ENCODE measurements around the gene ERCC6L2.
A peak's percentile ranks its signal among the peaks of the same experiment; 100 is the strongest.

The ERCC6L2 gene, protein sequence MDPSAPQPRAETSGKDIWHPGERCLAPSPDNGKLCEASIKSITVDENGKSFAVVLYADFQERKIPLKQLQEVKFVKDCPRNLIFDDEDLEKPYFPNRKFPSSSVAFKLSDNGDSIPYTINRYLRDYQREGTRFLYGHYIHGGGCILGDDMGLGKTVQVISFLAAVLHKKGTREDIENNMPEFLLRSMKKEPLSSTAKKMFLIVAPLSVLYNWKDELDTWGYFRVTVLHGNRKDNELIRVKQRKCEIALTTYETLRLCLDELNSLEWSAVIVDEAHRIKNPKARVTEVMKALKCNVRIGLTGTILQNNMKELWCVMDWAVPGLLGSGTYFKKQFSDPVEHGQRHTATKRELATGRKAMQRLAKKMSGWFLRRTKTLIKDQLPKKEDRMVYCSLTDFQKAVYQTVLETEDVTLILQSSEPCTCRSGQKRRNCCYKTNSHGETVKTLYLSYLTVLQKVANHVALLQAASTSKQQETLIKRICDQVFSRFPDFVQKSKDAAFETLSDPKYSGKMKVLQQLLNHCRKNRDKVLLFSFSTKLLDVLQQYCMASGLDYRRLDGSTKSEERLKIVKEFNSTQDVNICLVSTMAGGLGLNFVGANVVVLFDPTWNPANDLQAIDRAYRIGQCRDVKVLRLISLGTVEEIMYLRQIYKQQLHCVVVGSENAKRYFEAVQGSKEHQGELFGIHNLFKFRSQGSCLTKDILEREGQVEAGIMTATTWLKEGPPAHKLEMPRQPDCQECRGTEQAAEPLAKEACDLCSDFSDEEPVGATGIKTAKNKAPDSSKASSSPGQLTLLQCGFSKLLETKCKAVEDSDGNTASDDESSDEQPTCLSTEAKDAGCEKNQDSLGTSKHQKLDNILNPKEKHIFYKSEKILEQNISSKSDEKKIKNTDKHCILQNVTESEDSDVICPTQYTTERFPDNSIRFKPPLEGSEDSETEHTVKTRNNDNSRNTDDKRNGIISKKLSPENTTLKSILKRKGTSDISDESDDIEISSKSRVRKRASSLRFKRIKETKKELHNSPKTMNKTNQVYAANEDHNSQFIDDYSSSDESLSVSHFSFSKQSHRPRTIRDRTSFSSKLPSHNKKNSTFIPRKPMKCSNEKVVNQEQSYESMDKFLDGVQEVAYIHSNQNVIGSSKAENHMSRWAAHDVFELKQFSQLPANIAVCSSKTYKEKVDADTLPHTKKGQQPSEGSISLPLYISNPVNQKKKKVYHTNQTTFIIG (N-terminal part only)

DNA sequence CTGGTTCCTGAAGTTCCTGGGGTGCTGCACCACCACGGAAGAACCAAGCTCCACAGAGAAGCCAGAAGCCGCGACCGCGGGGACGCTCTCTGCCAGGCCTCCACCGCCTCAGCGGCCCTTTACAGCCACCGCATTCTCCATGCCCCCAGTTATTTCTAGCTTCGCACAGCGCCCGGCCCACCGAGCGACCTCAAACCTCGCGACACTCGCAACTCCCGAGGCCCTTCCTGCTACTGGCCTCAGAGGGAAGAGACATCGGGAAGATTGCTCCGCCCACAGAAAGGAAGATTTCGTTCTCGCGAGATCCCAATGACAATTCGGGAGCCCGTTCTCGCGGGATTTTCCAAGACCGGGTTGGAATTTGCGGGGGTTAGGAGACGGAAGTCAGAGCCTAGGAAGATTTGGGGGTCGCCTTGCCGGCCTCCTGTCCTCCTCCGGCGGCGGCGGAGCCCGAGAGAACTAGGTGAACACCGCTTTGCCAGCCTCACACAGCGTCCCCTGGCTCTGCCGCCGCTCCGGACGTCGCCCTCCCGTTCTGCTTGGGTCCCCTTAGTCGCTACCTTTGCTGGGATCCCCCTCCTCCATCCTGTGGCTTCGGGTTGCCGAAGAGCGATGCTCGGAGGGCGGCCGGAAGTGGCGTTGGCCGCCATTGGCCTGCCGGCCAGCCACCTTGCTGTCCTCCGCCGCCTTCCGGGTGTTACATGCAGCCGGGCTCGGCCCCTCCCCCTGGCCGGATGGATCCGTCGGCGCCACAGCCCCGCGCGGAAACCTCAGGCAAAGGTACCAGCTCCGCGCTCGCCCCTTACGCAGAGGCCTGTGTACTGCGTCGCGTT is at the start of gene ERCC6L2:
ERCC6L2 (plus strand) TSS at position 387 of the 833 bp plus-strand sequence; CDS start at position 735, 348 bp downstream.
- DNase-seq: peak; percentile 72 to 89 (median 85)

- no peak for DNase-seq
Observed at GRCh38 chr9:95826183-95826838, 49.2 kb upstream of the ERCC6L2 start.

GRCh38 chr9:95830768-95831167 is 44.7 kb upstream of the ERCC6L2 start:
- no peak for DNase-seq

DNA sequence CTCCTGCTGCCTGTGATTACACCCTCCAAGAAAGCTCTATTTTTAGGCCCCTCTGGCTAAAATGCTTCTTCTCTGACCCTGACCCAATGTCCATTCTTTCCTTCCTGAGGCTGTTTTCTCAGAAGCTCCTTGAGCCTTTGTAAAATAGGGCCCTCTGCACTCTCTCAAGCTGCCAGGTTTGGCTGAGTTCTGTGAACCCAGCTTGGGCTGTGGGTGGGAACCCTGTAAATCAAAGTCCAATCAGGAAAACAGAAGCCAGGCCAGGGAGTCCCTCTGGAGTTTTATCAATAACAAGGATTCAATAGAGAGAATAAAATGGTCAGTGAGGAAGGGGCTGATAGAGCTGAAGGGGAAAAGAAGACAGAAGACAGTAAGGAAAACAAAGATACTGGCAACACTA is 43.7 kb upstream of the ERCC6L2 start:
- DNase-seq: no peak

DNA sequence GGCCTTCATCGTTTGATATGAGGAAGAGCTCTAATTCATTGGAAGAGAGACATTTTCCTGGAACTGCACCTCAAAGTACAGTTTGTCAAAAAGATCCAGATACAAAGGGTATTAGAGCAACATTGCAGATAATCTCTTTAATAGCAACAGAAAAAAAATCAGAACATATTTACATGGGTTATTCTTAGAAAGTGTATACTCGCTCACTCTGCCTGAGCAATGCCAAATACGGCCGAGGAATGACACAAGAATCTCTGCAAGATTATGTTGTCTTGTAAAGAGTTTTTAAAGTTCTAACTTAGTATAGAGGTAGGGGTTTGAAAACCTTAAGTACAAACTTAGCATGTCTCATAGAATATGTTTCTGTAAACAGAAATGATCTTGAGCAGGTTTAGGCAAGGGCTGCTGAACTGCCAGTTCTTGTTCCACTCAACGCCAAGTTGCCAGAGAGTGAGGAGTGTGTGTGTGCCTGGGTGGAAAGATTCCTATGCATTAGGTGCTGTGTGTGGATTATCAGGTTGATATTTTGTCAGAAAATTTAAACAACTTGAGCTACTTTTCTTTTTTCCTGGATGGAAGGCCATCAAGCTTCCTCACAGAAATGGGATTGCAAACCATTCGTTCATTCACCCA is 41.8 kb upstream of the ERCC6L2 start:
- no peak for DNase-seq

DNA sequence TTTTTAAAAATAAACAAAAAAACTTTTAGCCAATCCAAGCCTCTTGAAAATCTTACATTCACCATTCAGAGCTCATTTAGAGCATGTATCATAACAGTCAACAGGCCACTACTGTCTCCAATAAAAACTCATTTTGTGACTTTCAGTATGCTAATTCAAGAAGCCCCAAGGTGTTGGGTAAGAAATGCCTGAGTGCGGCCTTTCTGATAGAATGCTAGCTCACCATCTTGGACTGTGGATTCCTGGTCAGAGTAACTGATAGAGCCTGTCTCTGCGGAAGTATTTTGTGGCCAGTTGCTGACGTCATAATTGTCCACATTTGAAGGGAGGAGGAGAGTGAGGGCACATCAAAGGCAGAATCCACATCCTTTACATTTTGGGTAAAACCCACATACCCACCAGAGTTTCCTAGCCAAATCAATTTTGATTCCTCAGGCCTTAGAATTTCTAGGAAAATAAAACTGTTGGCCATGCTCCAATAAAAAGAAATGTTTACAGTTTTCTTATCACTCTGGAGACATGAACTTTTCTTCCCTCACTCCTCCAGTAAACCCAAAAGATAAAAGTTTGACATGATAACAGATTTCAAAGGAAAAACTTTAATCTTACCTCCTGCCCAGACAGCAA is 41.1 kb upstream of the ERCC6L2 start:
- DNase-seq: no peak

- no peak for DNase-seq
Observed at GRCh38 chr9:95835393-95835792, 40.1 kb upstream of the ERCC6L2 start.

- no peak for DNase-seq
Observed at GRCh38 chr9:95836072-95836471, 39.4 kb upstream of the ERCC6L2 start.

- DNase-seq: no peak
Observed at GRCh38 chr9:95839012-95839411, 36.5 kb upstream of the ERCC6L2 start.

DNA sequence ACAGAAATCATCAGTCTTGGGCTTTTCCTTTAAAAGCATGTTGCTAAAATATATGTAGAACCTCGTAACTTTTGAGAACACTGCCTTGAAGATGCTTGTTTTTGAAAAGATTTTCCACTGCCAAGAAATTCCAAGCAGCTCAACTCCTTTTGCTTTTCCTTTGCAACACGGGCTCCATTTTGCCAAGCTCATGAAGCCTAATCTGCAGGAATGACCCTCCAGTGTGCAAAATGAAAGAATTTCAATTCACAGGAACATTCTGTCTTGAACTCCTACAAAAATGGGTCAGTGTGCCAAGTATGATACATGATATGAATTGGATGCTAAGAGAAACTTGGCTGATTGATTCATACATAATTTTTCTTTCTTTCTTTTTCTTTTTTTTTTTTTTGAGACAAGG is 35.4 kb upstream of the ERCC6L2 start:
- DNase-seq: no peak

- no peak for DNase-seq
Observed at GRCh38 chr9:95841377-95841776, 34.1 kb upstream of the ERCC6L2 start.

DNA sequence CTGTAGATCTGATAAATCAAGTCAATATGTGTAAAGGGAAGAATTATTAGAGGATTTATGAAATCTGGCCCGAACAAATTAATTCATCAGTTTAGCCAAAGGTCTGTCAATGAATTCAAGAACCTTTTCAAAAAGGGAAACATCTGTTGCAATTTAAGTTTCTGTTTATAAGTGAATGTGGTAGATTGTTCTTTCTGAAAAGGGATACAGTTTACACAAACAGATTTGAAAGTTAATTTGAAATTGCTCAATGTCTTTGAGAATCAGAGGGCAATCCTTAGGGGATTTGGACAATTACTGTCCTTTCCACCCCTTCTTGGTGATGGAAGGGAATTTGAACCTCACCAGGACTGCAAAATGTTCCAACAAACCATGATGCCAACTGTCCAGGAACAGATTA is 29.7 kb upstream of the ERCC6L2 start:
- no peak for DNase-seq

GRCh38 chr9:95848764-95849163 is 26.7 kb upstream of the ERCC6L2 start:
- DNase-seq: no peak

DNA sequence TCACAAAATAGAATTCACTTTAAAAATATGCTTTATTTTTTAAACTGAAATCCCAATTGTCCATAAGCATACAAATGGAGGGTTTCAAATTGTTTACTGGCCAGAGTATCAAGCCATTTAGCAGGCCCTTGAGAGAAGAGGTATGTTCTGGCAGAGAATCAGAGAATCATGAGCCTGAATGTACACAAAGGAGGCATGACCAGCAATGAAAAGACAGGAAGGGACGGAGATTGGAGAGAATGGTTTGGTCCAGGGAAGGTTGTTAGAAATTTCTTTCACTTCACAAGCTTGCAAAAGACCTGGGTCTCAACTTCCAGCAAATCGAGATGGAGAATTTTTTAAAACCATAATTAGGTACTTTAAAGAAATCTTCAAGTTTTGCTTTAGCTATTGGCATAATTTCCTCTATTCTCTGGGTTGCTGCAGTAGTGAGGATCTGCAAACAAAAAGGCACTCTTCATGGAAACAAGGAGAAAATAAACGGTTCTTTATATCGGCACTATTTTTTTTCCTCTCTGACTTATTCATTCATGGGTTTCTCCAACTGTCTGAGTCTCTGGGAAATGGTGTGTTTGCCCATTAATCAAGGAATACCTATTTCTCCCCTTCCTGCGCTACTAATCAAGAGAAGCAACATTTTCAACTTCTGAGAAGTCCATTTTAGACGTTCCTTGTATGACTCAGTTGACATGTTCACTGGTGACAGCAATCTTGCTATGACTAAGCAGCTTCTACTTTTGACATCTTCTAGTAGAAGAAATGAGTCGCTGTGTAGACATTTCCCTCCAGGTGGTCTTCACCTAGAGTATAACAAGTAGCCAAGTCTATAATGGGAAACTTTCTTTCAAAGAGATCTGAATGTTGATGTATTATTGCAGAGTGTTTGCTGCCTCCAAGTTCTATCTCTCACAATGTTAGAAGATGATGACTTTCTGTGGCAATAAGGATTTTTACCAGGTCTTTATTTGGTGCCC is 23.1 kb upstream of the ERCC6L2 start:
- DNase-seq: no peak

DNA sequence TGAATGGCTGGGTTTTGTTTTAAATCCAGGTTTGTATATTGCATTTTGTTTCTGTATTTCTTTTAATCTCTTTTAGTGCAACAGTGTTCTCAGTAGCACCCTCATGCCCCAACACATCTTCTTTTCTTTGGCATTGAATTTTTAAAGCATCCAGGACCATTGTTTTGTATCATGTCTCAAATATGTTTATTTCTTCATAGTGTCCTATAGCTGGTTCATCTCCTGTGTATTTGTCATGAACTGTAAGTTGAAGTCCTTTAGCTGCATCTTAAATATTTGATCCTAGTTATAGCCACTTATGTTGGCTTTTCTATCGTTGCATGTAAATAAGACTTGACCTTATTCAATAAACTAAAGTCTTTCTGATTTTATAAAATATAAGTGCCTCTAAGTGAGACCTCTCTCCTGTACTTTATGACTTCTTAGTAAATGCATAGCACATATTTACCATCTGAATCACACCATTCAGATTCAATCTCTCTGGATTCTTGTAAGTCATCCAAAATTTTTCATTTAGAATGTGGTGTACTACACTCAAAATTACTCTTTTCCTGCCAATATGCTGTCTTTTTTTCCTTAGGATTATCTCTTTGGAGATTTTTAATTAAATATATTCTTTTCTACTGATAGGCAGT is 21.0 kb upstream of the ERCC6L2 start:
- no peak for DNase-seq

- no peak for DNase-seq
Observed at GRCh38 chr9:95855961-95856360, 19.5 kb upstream of the ERCC6L2 start.

GRCh38 chr9:95857124-95857523 is 18.4 kb upstream of the ERCC6L2 start:
- DNase-seq: no peak

DNA sequence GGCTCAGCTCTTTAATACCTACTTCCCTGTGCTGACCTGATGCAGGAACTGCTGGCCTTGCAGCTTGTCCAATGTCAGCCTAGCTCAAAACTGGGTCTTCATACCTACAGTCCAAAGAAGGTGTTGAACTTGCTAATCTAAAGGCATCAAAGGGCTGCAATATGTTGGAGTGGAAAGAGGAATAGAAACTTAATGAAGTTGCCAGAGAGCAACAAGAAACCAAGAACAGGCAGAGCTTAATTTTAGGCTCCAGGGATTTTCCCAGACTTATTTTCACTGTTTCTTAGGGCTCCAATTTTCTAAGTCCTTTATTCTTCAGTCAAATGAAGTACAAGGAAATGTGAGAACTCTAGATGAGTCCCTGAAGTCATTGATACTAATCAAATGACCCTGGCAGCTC is 17.6 kb upstream of the ERCC6L2 start:
- DNase-seq: no peak

GRCh38 chr9:95862343-95862742 is 13.1 kb upstream of the ERCC6L2 start:
- no peak for DNase-seq
